GM18868 (cell line): Measurements from ENCODE around the gene ALCAM.

Experiments used
- ATAC-seq: cut with Tn5 transposase; IDR thresholded peaks from one replicate; pipeline ENCODE4 v1.9.1; 2021; ENCODE audit warnings: mild to moderate bottlenecking, moderate library complexity; ENCODE audit not compliant: unreplicated experiment

Gene ALCAM

GRCh38 chr3:105366326-105367062, at the start of gene ALCAM:
ALCAM (plus strand) TSS chr3:105366909.
- ATAC-seq = peak; percentile 55

- ATAC-seq = no peak
Measured at GRCh38 chr3:105317841-105318240, 48.9 kb upstream of the ALCAM start.

GRCh38 chr3:105322570-105323273, 44.0 kb upstream of the ALCAM start:
- ATAC-seq = peak; percentile 98

- no peak for ATAC-seq
Measured at GRCh38 chr3:105323274-105323599, 43.5 kb upstream of the ALCAM start.

- no peak for ATAC-seq
Measured at GRCh38 chr3:105324951-105325350, 41.8 kb upstream of the ALCAM start.

GRCh38 chr3:105327662-105328337, 38.9 kb upstream of the ALCAM start:
- no peak for ATAC-seq

- no peak for ATAC-seq
Measured at GRCh38 chr3:105328338-105328730, 38.4 kb upstream of the ALCAM start.

GRCh38 chr3:105332961-105333360, 33.7 kb upstream of the ALCAM start:
- no peak for ATAC-seq

- peak; percentile 75 for ATAC-seq
Measured at GRCh38 chr3:105334138-105334882, 32.4 kb upstream of the ALCAM start.

GRCh38 chr3:105339946-105340345, 26.8 kb upstream of the ALCAM start:
- ATAC-seq = no peak

- ATAC-seq = no peak
Measured at GRCh38 chr3:105343991-105344390, 22.7 kb upstream of the ALCAM start.

- no peak for ATAC-seq
Measured at GRCh38 chr3:105345156-105345555, 21.6 kb upstream of the ALCAM start.

GRCh38 chr3:105347625-105348302, 18.9 kb upstream of the ALCAM start:
- ATAC-seq = peak; percentile 93

GRCh38 chr3:105348307-105348706, 18.4 kb upstream of the ALCAM start:
- no peak for ATAC-seq

GRCh38 chr3:105349684-105350387, 16.9 kb upstream of the ALCAM start:
- no peak for ATAC-seq

GRCh38 chr3:105351821-105352220, 14.9 kb upstream of the ALCAM start:
- no peak for ATAC-seq

- ATAC-seq = no peak
Measured at GRCh38 chr3:105352976-105353375, 13.7 kb upstream of the ALCAM start.

GRCh38 chr3:105353485-105354161, 13.1 kb upstream of the ALCAM start:
- ATAC-seq = peak; percentile 29

- ATAC-seq = no peak
Measured at GRCh38 chr3:105354429-105354828, 12.3 kb upstream of the ALCAM start.
